Measurements from ENCODE around the gene BABAM2. TPM values are rescaled to one million over a fixed set of nuclear protein-coding genes. Genes with fewer than 3 reads are reported as not detected.

The BABAM2 gene
- total RNA-seq, 1 experiment from 2014 or later: 16.3 TPM

DNA sequence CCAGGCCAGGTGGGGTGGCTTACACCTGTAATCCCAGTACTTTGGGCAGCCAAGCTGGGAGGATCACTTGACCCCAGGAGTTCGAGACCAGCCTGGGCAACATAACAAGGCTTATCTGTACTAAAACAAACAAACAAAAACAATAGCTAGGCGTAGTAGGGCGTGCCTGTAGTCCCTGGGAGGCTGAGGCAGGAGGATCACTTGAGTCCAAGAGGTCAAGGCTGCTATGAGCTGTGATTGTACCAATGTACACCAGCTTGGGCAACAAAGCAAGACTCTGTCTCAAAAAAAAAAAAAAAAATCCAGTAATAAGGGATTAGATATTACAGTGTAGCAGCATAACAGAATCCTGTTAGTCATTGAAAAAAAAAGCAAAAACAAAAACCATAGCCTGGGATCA, 279.0 kb downstream of the BABAM2 start:
- Histone ChIP-seq H2AFZ (ENCODE audit: low read length) (no peak overlapping the region), H3K9me2 (replicated peaks; ENCODE audit: low read length) (no peaks in the 10 kb centered on the region), H4K20me1 (ENCODE audit: low read length) (no peaks in the 10 kb centered on the region), H3K79me2 (ENCODE audit: low read length) (no peaks in the 10 kb centered on the region), H3K27me3 (ENCODE audit: low read length) (no peaks in the 10 kb centered on the region), H3K9me3 (ENCODE audit: low read length) (no peaks in the 10 kb centered on the region), H3K9ac (ENCODE audit: low read length) (no peak overlapping the region), H3K4me1 (ENCODE audit: insufficient read depth, low read length) (peaks cover 10% of the 10 kb centered on the region), H3K27ac (ENCODE audit: low read length) (no peak overlapping the region), H3F3A (ENCODE audit: low read length, unreplicated experiment) (no peaks in the 10 kb centered on the region), H3K4me3 (ENCODE audit: low read length) (no peak overlapping the region), H3K4me2 (ENCODE audit: low read length) (no peak overlapping the region), H3K36me3 (ENCODE audit: low read depth, low read length) (no peaks in the 10 kb centered on the region)
- ChIA-PET POLR2A (ENCODE audit: unreplicated experiment) (no interaction called here), CTCF (no interaction called here)
- BruUV-seq (replicated peaks): no TSS peak
- intact Hi-C loops (cut with micrococcal nuclease): no loop called here
- no peak for ATAC-seq
- no peak for DNase-seq
- TF ChIP-seq, protein P1, sequence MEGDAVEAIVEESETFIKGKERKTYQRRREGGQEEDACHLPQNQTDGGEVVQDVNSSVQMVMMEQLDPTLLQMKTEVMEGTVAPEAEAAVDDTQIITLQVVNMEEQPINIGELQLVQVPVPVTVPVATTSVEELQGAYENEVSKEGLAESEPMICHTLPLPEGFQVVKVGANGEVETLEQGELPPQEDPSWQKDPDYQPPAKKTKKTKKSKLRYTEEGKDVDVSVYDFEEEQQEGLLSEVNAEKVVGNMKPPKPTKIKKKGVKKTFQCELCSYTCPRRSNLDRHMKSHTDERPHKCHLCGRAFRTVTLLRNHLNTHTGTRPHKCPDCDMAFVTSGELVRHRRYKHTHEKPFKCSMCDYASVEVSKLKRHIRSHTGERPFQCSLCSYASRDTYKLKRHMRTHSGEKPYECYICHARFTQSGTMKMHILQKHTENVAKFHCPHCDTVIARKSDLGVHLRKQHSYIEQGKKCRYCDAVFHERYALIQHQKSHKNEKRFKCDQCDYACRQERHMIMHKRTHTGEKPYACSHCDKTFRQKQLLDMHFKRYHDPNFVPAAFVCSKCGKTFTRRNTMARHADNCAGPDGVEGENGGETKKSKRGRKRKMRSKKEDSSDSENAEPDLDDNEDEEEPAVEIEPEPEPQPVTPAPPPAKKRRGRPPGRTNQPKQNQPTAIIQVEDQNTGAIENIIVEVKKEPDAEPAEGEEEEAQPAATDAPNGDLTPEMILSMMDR (conservative IDR thresholded peaks at IDR 0.05; ENCODE audit: low read depth, low read length): no peak
- no peak for TF ChIP-seq EZH2phosphoT487 (IDR thresholded peaks at IDR 0.05; ENCODE audit: borderline replicate concordance, low read length)

DNA sequence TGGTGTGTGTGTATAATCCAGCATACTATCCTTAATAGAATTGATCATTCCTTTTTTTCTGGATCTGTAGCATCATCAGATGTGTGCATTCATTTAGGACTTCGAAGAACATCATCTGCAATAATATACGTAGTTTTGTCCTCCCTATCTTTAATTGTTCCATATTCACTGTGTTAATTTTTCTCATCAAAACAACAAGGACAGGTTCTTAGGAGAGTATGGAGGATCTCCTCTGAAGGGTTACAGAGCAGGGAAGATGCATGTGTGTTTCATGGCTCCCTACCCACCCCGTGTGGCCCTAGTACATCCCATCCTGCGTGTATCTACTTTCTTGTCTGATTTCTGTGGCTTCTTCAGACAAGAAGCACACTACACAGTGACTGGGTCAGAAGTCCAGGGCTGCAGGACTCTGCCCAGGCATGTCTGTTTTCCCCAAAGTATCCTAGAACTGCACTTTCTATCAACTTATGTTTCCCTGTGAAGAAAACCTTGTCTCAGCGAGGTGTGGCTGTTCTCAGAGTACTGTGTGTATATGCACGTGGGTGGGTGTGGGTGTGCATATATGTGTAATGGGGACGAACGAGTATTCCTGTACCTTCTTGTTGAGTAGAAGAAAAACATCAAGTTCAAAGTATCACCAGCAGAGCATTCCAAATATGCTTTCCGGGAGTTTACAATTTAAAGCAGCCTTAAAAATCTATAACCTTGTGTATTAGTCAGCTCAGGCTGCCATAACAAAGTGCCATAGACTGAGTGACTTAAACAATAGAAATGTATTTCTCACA, 281.8 kb downstream of the BABAM2 start:
- no peak overlapping the region for H3K4me3 ChIP-seq (ENCODE audit: low read length)

DNA sequence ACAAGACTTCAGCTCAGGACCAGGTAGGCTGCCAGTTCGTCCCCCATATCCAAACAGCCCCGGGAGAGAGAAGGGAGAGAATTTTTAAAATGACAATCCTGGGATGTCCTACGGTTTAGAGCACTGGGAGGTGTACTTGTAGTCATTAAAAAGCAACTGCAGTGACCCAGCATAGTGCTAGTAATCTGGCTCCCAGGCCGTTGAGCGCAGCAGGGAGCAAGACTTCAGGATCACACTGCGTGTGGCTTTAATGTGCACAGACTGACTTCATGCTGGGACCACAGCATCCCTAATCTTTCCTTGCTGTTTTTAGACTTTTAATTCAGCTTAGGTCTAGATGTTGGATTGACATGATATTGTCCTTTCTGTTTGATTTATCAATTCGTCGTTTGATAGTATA, 282.8 kb downstream of the BABAM2 start:
- Histone ChIP-seq H3K9me3 (ENCODE audit: low read length) (0 out of 2 replicates have a peak, but pooled peaks cover 6% of the 10 kb centered on the region), H3F3A (ENCODE audit: low read length, unreplicated experiment) (no peaks in the 10 kb centered on the region), H4K20me1 (ENCODE audit: low read length) (no peaks in the 10 kb centered on the region), H3K27me3 (ENCODE audit: low read length) (no peaks in the 10 kb centered on the region), H3K4me2 (ENCODE audit: low read length) (no peak overlapping the region), H3K9ac (ENCODE audit: low read length) (no peak overlapping the region), H2AFZ (ENCODE audit: low read length) (no peak overlapping the region), H3K4me3 (ENCODE audit: low read length) (no peak overlapping the region), H3K9me2 (replicated peaks; ENCODE audit: low read length) (no peaks in the 10 kb centered on the region), H3K27ac (ENCODE audit: low read length) (no peak overlapping the region), H3K36me3 (ENCODE audit: low read depth, low read length) (no peaks in the 10 kb centered on the region), H3K79me2 (ENCODE audit: low read length) (no peaks in the 10 kb centered on the region), H3K4me1 (ENCODE audit: insufficient read depth, low read length) (no peaks in the 10 kb centered on the region)
- ATAC-seq (no peak), DNase-seq (no peak)
- no TSS peak for BruUV-seq (replicated peaks)
- intact Hi-C loops (cut with micrococcal nuclease): no loop called here
- ChIA-PET CTCF (no interaction called here), POLR2A (ENCODE audit: unreplicated experiment) (no interaction called here)
- no peak for TF ChIP-seq EZH2phosphoT487 (IDR thresholded peaks at IDR 0.05; ENCODE audit: borderline replicate concordance, low read length)
- no peak for TF ChIP-seq EZH2 (IDR thresholded peaks at IDR 0.05; ENCODE audit: low read length, unreplicated experiment)
- TF ChIP-seq, protein P1 (conservative IDR thresholded peaks at IDR 0.05; ENCODE audit: low read depth, low read length): no peak

More for the DNA sequence above, 281.8 kb downstream of the BABAM2 start:
- H2AFZ ChIP-seq (ENCODE audit: low read length): no peak overlapping the region
- no peaks in the 10 kb centered on the region for H3K4me1 ChIP-seq (ENCODE audit: insufficient read depth, low read length)
- ChIA-PET POLR2A (ENCODE audit: unreplicated experiment) (no interaction called here), CTCF (no interaction called here)
- intact Hi-C loops (cut with micrococcal nuclease): no loop called here
- no peaks in the 10 kb centered on the region for H3F3A ChIP-seq (ENCODE audit: low read length, unreplicated experiment)
- no peak overlapping the region for H3K9ac ChIP-seq (ENCODE audit: low read length)
- H3K79me2 ChIP-seq (ENCODE audit: low read length): no peaks in the 10 kb centered on the region
- no peaks in the 10 kb centered on the region for H4K20me1 ChIP-seq (ENCODE audit: low read length)
- TF ChIP-seq EZH2phosphoT487 (IDR thresholded peaks at IDR 0.05; ENCODE audit: borderline replicate concordance, low read length) (no peak), EZH2 (IDR thresholded peaks at IDR 0.05; ENCODE audit: low read length, unreplicated experiment) (no peak)
- TF ChIP-seq, protein P1 (conservative IDR thresholded peaks at IDR 0.05; ENCODE audit: low read depth, low read length): no peak
- no peak for DNase-seq
- H3K4me2 ChIP-seq (ENCODE audit: low read length): no peak overlapping the region
- no TSS peak for BruUV-seq (replicated peaks)
- no peaks in the 10 kb centered on the region for H3K36me3 ChIP-seq (ENCODE audit: low read depth, low read length)
- no peaks in the 10 kb centered on the region for H3K27me3 ChIP-seq (ENCODE audit: low read length)
- no peaks in the 10 kb centered on the region for H3K9me2 ChIP-seq (replicated peaks; ENCODE audit: low read length)
- H3K9me3 ChIP-seq (ENCODE audit: low read length): 0 out of 2 replicates have a peak, but pooled peaks cover 6% of the 10 kb centered on the region
- H3K27ac ChIP-seq (ENCODE audit: low read length): no peak overlapping the region
- no peak for ATAC-seq

Data from PC-3 (cell line).